Fibroblast of pulmonary artery (primary cell): ENCODE results near the gene VPS13D.
A peak's percentile ranks its signal among the peaks of the same experiment; 100 is the strongest.

Experiments used
- DNase-seq: peaks from one replicate; pipeline ENCODE4 v3.0.0-alpha.2; 2010; ENCODE audit warnings: low read depth
- H3K4me3 ChIP-seq: replicated peaks from 2 replicates; pipeline ENCODE4 v1.5.1; 2011; ENCODE audit warnings: low read depth, mild to moderate bottlenecking, control low read depth, low read length, moderate library complexity
- CTCF ChIP-seq: IDR thresholded peaks from 2 replicates; pipeline ENCODE4 v1.5.1; 2011; ENCODE audit warnings: mild to moderate bottlenecking, control low read depth, low read length, inconsistent platforms; ENCODE audit errors: missing control alignments

The VPS13D gene

GRCh38 chr1:12327566-12327965 is 97.7 kb downstream of the VPS13D start:
- DNase-seq, result no peak
- TF ChIP-seq CTCF, result no peak
- no peak overlapping the region for H3K4me3 ChIP-seq

GRCh38 chr1:12333036-12333785 is 103.4 kb downstream of the VPS13D start:
- no peak overlapping the region for H3K4me3 ChIP-seq
- DNase-seq, result peak; percentile 14
- TF ChIP-seq CTCF, result no peak

- DNase-seq, result no peak
- no peak for TF ChIP-seq CTCF
- no peak overlapping the region for H3K4me3 ChIP-seq
Measured at GRCh38 chr1:12335815-12336214, 106.0 kb downstream of the VPS13D start.

- TF ChIP-seq CTCF, result no peak
- peak; percentile 11 for DNase-seq
- no peak overlapping the region for H3K4me3 ChIP-seq
Measured at GRCh38 chr1:12336413-12336812, 106.6 kb downstream of the VPS13D start.

GRCh38 chr1:12338017-12338416 is 108.2 kb downstream of the VPS13D start:
- no peak for DNase-seq
- H3K4me3 ChIP-seq, result no peak overlapping the region
- no peak for TF ChIP-seq CTCF

- H3K4me3 ChIP-seq, result no peak overlapping the region
- TF ChIP-seq CTCF, result no peak
- no peak for DNase-seq
Measured at GRCh38 chr1:12338823-12339222, 109.0 kb downstream of the VPS13D start.

GRCh38 chr1:12339396-12339795 is 109.6 kb downstream of the VPS13D start:
- no peak overlapping the region for H3K4me3 ChIP-seq
- peak; percentile 32 for TF ChIP-seq CTCF
- DNase-seq, result no peak
